CD4-positive, alpha-beta T cell treated with Interleukin-4 for 4 hours (primary cell): Measurements from ENCODE around the gene AMMECR1.
"Not testable (repeated sequence)": the region's sequence is repeated elsewhere in the genome, so short reads cannot be mapped to it uniquely, and the experiment has no call there.

Source experiments
- DNase-seq: peaks from one replicate; pipeline ENCODE4 v3.0.0-alpha.2; 2020

Gene AMMECR1

GRCh38 chrX:110317820-110318663 is at the start of gene AMMECR1:
Gene AMMECR1 (minus strand): TSS chrX:110318085. CDS start chrX:110318071, 14 bp downstream.
- DNase-seq: peak; percentile 80

- DNase-seq: no peak
These were observed 45.4 kb upstream of the AMMECR1 start for GRCh38 chrX:110363244-110363643.

- DNase-seq: no peak
These were observed 41.4 kb upstream of the AMMECR1 start for GRCh38 chrX:110359273-110359672.

GRCh38 chrX:110358548-110358947 is 40.7 kb upstream of the AMMECR1 start, which contains the start of gene RTL9:
Gene RTL9 (plus strand): TSS chrX:110358848. CDS start chrX:110450618, 91,770 bp downstream.
- DNase-seq: no peak

- no peak for DNase-seq
These were observed 28.8 kb upstream of the AMMECR1 start for GRCh38 chrX:110346681-110347080.

- DNase-seq: no peak
These were observed 23.5 kb upstream of the AMMECR1 start for GRCh38 chrX:110341189-110342035.

GRCh38 chrX:110338935-110339334 is 21.1 kb upstream of the AMMECR1 start:
- no peak for DNase-seq

GRCh38 chrX:110333458-110333857 is 15.6 kb upstream of the AMMECR1 start:
- not testable (repeated sequence) for DNase-seq

- no peak for DNase-seq
These were observed 13.7 kb upstream of the AMMECR1 start for GRCh38 chrX:110331444-110332030.

GRCh38 chrX:110328613-110329012 is 10.7 kb upstream of the AMMECR1 start:
- not testable (repeated sequence) for DNase-seq

- DNase-seq: no peak
These were observed 9.5 kb upstream of the AMMECR1 start for GRCh38 chrX:110327336-110327735.

GRCh38 chrX:110326712-110327111 is 8.8 kb upstream of the AMMECR1 start:
- no peak for DNase-seq

GRCh38 chrX:110322603-110323002 is 4.7 kb upstream of the AMMECR1 start:
- no peak for DNase-seq

GRCh38 chrX:110321670-110322069 is 3.8 kb upstream of the AMMECR1 start:
- DNase-seq: no peak

GRCh38 chrX:110321081-110321480 is 3.2 kb upstream of the AMMECR1 start:
- no peak for DNase-seq

GRCh38 chrX:110320381-110320987 is 2.6 kb upstream of the AMMECR1 start:
- DNase-seq: no peak

- no peak for DNase-seq
These were observed 731 bp upstream of the AMMECR1 start for GRCh38 chrX:110318664-110318968.

GRCh38 chrX:110317061-110317819 is 645 bp downstream of the AMMECR1 start:
- DNase-seq: peak; percentile 10

GRCh38 chrX:110316351-110317060 is 1.4 kb downstream of the AMMECR1 start:
- no peak for DNase-seq

- no peak for DNase-seq
These were observed 2.3 kb downstream of the AMMECR1 start for GRCh38 chrX:110315551-110315950.

GRCh38 chrX:110311437-110312230 is 6.3 kb downstream of the AMMECR1 start:
- DNase-seq: no peak
